A549 (cell line): ENCODE data around the gene TMEM154.

Source experiments
- BHLHE40 ChIP-seq: IDR thresholded peaks from 2 replicates; pipeline ENCODE4 v1.6.1; 2012; ENCODE audit warnings: low read depth, low read length, inconsistent platforms
- CTCF ChIP-seq: fragments of >200 bp; sonication (Bioruptor Twin); formaldehyde crosslinking; IDR thresholded peaks from 3 replicates; pipeline ENCODE4 v1.5.1; 2016
- ELK1 ChIP-seq: fragments of 150-350 bp; IDR thresholded peaks from 2 replicates; pipeline ENCODE4 v1.6.1; 2014; ENCODE audit warnings: low read depth, mild to moderate bottlenecking, low read length
- HDAC2 ChIP-seq: fragments of 200-600 bp; sonication (generic); IDR thresholded peaks from 2 replicates; pipeline ENCODE4 v1.6.1; 2016
- MAFK ChIP-seq: fragments of 450-650 bp; IDR thresholded peaks from 2 replicates; pipeline ENCODE4 v1.6.1; 2014; ENCODE audit not compliant: partially characterized antibody
- NFE2L2 ChIP-seq: fragments of 150-350 bp; conservative IDR thresholded peaks from 2 replicates; pipeline ENCODE4 v1.6.1; 2014; ENCODE audit warnings: low read length
- POLR2A ChIP-seq: IDR thresholded peaks from 2 replicates; pipeline ENCODE4 v1.6.1; 2012; ENCODE audit warnings: mild to moderate bottlenecking, low read length
- POLR2AphosphoS2 ChIP-seq: conservative IDR thresholded peaks from 2 replicates; pipeline ENCODE4 v1.6.1; 2012; ENCODE audit warnings: low read length, improper control_type of control experiment, inconsistent platforms
- RAD21 ChIP-seq, 2 experiments: fragments of >200 bp in 1 of 2; sonication (Bioruptor Twin) in 1 of 2; formaldehyde crosslinking in 1 of 2; IDR thresholded peaks in 1 of 2; conservative IDR thresholded peaks in 1 of 2; 2 replicates in 1 of 2; 3 replicates in 1 of 2; pipeline ENCODE4 v1.6.1; 2012 to 2018; ENCODE audit warnings: inconsistent platforms in 1 of 2
- RARB ChIP-seq: fragments of 250-450 bp; sonication (Bioruptor Pico); IDR thresholded peaks from 2 replicates; pipeline ENCODE4 v1.8.0; 2021; ENCODE audit warnings: mild to moderate bottlenecking, moderate library complexity
- RCOR1 ChIP-seq: fragments of 150-350 bp; IDR thresholded peaks from 2 replicates; pipeline ENCODE4 v1.6.1; 2014; ENCODE audit warnings: antibody characterized with exemption, low read length, low read depth
- REST ChIP-seq: fragments of 200-600 bp; sonication (generic); IDR thresholded peaks from 2 replicates; pipeline ENCODE4 v1.6.1; 2016; ENCODE audit warnings: antibody characterized with exemption, mild to moderate bottlenecking, moderate library complexity
- USF2 ChIP-seq: fragments of 450-650 bp; IDR thresholded peaks from 2 replicates; pipeline ENCODE4 v1.6.1; 2014; ENCODE audit warnings: antibody characterized with exemption

- no peak for TF ChIP-seq RCOR1
- no peak for TF ChIP-seq NFE2L2
- TF ChIP-seq CTCF = no peak
- TF ChIP-seq ELK1 = no peak
- no peak for TF ChIP-seq REST
- no peak for TF ChIP-seq POLR2A
- no peak for TF ChIP-seq MAFK
- no peak for TF ChIP-seq BHLHE40
- no peak for TF ChIP-seq HDAC2
- no peak for TF ChIP-seq RAD21 (conservative IDR thresholded peaks at IDR 0.05 in 1 of 2, IDR thresholded peaks at IDR 0.05 in 1 of 2)
- TF ChIP-seq USF2 = no peak
- no peak for TF ChIP-seq POLR2AphosphoS2
- no peak for TF ChIP-seq RARB (CRISPR knock-in tag)
Measured at GRCh38 chr4:152729466-152729865, 49.7 kb upstream of the TMEM154 start.
